Uterus (tissue), 4 donors: ENCODE measurements around the gene ULK4. TPM values are rescaled to one million over a fixed set of nuclear protein-coding genes. Genes with fewer than 3 reads are reported as not detected.

Source experiments
- DNase-seq, 2 donors: peaks; one replicate each; pipeline ENCODE4 v3.0.0-alpha.2; 2019 to 2020
- H3K27ac ChIP-seq, 2 donors: fragments of 200-600 bp; sonication (generic); 1 replicate in 1 of 2; 2 replicates in 1 of 2; pipeline ENCODE4 v1.5.1; 2016 to 2018
- H3K27me3 ChIP-seq, 2 donors: fragments of 200-600 bp; sonication (generic); one replicate each; pipeline ENCODE4 v1.5.1; 2018 to 2019; ENCODE audit warnings: control low read depth in 1 of 2
- H3K36me3 ChIP-seq, 2 donors: fragments of 200-600 bp; sonication (generic); one replicate each; pipeline ENCODE4 v1.5.1; 2019; ENCODE audit warnings: control low read depth in 1 of 2
- H3K4me1 ChIP-seq, 2 donors: fragments of 200-600 bp; sonication (generic); one replicate each; pipeline ENCODE4 v1.5.1; 2018 to 2019; ENCODE audit warnings: control low read depth in 1 of 2
- H3K4me3 ChIP-seq, 2 donors: fragments of 200-600 bp; sonication (generic); 1 replicate in 1 of 2; 2 replicates in 1 of 2; pipeline ENCODE4 v1.5.1; 2018 to 2019; ENCODE audit warnings: mild to moderate bottlenecking in 1 of 2
- H3K9me3 ChIP-seq, 2 donors: fragments of 200-600 bp; sonication (generic); one replicate each; pipeline ENCODE4 v1.5.1; 2019; ENCODE audit warnings: control low read depth in 1 of 2
- CTCF ChIP-seq, 4 experiments: fragments of 200-600 bp in 2 of 4; fragments of 450-650 bp in 2 of 4; sonication (generic) in 2 of 4; IDR thresholded peaks; one replicate each; pipeline ENCODE4 v1.5.1; 2016 to 2019; ENCODE audit warnings: antibody characterized with exemption in 4 of 4, mild to moderate bottlenecking in 2 of 4, moderate library complexity in 1 of 4
- POLR2A ChIP-seq, 2 donors: fragments of 450-650 bp; IDR thresholded peaks; one replicate each; pipeline ENCODE4 v1.6.1; 2016; ENCODE audit warnings: antibody characterized with exemption in 2 of 2, mild to moderate bottlenecking in 1 of 2, moderate library complexity in 1 of 2
- intact Hi-C: fragments of 100-400 bp; cut with DNase I; formaldehyde crosslinking; loops from one replicate; pipeline ENCODE4 v1.15.1; 2023; ENCODE audit warnings: low total_unique reads
- total RNA-seq, 4 donors: library from RNA; depleted of rRNA in 3 of 4; stranded (reverse); fragments of >200 nt in 3 of 4; gene quantifications; one replicate each; pipeline versions ENCODE4 v1.1.0 to v1.2.4, GENCODE V29; 2014 to 2023
- donor health status: DM: yes; HTN: yes; CAD: no.

ULK4 gene
- total RNA-seq, 4 donors from 2014 or later = 8.7 to 118 (median 26.1) TPM

- peak overlapping the region; percentile 17 to 99 for H3K27ac ChIP-seq
- peaks cover 0 to 20% of the 10 kb centered on the region in 2 donors for H3K4me1 ChIP-seq
Measured at GRCh38 chr3:41202075-41202833, 759.6 kb downstream of the ULK4 start.

DNA sequence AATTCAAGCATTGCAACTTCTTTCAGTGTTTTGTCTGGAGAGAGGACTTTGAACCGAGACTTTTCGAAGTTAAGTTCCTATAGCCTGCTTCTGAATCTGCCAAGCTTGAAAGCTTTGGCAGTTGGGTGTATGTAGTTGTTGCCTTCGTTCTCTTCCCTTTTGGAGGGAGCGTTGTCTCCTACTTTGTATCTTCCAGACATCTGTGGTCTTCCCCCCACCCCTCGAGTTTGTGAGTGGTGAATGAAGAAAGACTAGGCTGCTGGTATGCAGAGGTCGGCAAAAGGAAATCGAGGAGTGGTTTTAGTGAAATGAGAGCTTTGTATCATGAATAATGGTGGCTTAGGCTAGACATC, 761.3 kb downstream of the ULK4 start:
- peak in 1 of 2 donors; percentile 28 for DNase-seq
- intact Hi-C loops = no loop called here
- Histone ChIP-seq H3K4me1 (peaks cover 0 to 9% of the 10 kb centered on the region in 2 donors), H3K27ac (peak overlapping the region; percentile 97 to 99), H3K9me3 (no peaks in the 10 kb centered on the region), H3K36me3 (no peaks in the 10 kb centered on the region), H3K4me3 (peak overlapping the region; percentile 87 to 95), H3K27me3 (no peaks in the 10 kb centered on the region)
- TF ChIP-seq CTCF (IDR thresholded peaks at IDR 0.05) (no peak), POLR2A (IDR thresholded peaks at IDR 0.05) (peak in 1 of 2 donors; percentile 4)

More at GRCh38 chr3:41202075-41202833, 759.6 kb downstream of the ULK4 start:
- Histone ChIP-seq H3K4me3 (peak overlapping the region; percentile 87 to 95), H3K27me3 (no peaks in the 10 kb centered on the region), H3K9me3 (no peaks in the 10 kb centered on the region), H3K36me3 (no peaks in the 10 kb centered on the region)
- no peak for DNase-seq
- intact Hi-C loops = no loop called here
- TF ChIP-seq POLR2A (IDR thresholded peaks at IDR 0.05) (no peak), CTCF (IDR thresholded peaks at IDR 0.05) (no peak)

DNA sequence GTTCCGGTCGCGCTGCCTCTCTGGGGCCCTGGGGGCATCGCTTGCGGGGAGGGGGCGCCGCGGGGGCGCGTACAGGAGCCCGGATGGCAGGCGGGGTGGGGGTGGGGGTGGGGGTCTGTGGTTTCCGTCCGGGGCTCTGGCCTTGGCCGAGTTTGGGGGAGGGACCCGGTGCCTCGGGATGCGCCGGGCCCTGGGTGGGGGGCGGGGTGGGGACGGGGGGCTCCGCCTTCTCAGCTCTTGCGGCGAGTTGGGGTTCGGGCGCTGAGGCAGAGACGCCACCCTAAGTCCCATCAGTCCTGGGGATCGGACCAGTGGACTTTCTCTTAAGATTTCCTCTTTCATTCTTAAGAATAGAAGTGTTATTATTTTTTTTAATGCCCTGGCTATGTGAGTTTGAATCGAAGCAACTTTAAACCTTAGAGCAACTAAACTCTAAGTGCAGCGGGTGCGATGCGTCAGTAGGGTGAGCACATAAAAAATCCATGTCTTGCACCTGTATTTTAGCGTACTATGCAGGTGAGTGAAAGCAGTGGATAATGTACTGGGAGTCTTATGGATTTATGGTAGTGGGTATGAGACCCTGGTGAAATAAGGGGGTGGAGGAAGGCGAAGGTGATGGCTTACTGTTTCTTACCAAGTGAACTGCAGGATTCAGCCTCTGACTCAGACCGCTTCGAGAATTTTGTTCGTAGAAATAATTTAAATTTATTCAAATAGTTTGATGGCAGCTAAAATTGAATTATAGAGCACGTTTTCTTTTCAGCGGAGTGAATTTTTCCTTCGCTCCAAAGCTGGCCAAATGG, 761.8 kb downstream of the ULK4 start:
- peak in 1 of 2 donors; percentile 33 for DNase-seq
- peaks cover 0 to 6% of the 10 kb centered on the region in 2 donors for H3K4me1 ChIP-seq
- no peaks in the 10 kb centered on the region for H3K27me3 ChIP-seq
- H3K4me3 ChIP-seq = peak overlapping the region; percentile 87 to 95
- H3K27ac ChIP-seq = peak overlapping the region; percentile 97 to 99
- intact Hi-C loops = no loop called here
- H3K36me3 ChIP-seq = no peaks in the 10 kb centered on the region
- H3K9me3 ChIP-seq = no peaks in the 10 kb centered on the region
- TF ChIP-seq CTCF (IDR thresholded peaks at IDR 0.05) (no peak), POLR2A (IDR thresholded peaks at IDR 0.05) (no peak)

DNA sequence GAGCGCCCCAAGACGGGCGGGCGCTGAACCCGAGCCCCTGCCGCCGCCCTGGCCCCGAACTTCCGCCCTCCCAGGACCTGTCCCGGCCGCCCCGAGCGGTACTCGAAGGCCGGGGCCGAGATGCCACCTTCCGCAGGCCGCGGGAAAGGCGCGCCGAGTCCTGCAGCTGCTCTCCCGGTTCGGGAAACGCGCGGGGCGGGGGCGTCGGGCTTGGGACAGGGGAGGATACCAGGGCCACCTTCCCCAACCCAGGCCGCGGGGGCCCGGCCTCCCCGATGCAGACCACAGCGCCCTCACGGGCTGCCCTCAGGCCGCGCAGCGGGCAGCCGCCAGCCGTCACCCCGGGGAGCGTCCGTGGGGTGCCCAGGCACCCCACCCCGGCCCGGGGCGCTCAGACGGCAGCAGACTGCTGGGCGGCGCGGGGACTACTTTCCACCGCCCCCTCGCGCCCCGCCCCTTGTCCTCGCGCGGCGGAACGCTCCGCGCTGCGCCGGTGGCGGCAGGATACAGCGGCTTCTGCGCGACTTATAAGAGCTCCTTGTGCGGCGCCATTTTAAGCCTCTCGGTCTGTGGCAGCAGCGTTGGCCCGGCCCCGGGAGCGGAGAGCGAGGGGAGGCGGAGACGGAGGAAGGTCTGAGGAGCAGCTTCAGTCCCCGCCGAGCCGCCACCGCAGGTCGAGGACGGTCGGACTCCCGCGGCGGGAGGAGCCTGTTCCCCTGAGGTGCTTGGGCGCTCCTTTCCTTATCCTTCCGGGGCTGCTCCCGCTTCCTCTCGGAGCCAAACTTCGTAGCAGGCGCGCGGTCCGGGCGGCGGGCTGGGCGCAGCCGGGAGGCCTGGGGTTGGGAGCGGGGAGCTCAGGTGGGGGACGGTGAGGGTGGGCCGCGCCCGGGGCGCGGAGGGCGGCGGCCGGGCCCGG, 762.7 kb downstream of the ULK4 start, which contains the start of gene CTNNB1:
CTNNB1 (plus strand) TSS at position 556 of the 916 bp plus-strand sequence. CDS start 24,564 bp downstream, outside the sequence.
- intact Hi-C loops = no loop called here
- Histone ChIP-seq H3K9me3 (no peaks in the 10 kb centered on the region), H3K27ac (peak within 1 kb of the TSS; percentile 97 to 99), H3K36me3 (no peaks in the 10 kb centered on the region), H3K4me3 (peak within 1 kb of the TSS; percentile 87 to 95), H3K27me3 (no peaks in the 10 kb centered on the region), H3K4me1 (no peaks in the 10 kb centered on the region)
- peak; percentile 93 to 94 for DNase-seq
- peak; percentile 76 to 99 for TF ChIP-seq POLR2A (IDR thresholded peaks at IDR 0.05)
- TF ChIP-seq CTCF (IDR thresholded peaks at IDR 0.05) = peak in 2 of 4 experiments; percentile 23 to 42
